HepG2 (cell line): ENCODE results near the gene NID2. TPM values are rescaled to one million over a fixed set of nuclear protein-coding genes. Genes with fewer than 3 reads are reported as not detected.

Experiments
- BRF2 ChIP-seq: sonication (generic); formaldehyde crosslinking; IDR thresholded peaks from 2 replicates; pipeline ENCODE4 v1.8.1; 2022; ENCODE audit warnings: mild to moderate bottlenecking, missing genetic modification reagents
- CERS6 ChIP-seq: sonication (generic); formaldehyde crosslinking; IDR thresholded peaks from 2 replicates; pipeline ENCODE4 v1.5.0; 2020; ENCODE audit warnings: missing genetic modification reagents
- ETS1 ChIP-seq: sonication (generic); formaldehyde crosslinking; IDR thresholded peaks from 2 replicates; pipeline ENCODE4 v1.4.0; 2020; ENCODE audit warnings: missing genetic modification reagents
- ETV5 ChIP-seq: IDR thresholded peaks from 2 replicates; pipeline ENCODE4 v1.6.1; 2018; ENCODE audit warnings: missing biosample characterization, missing genetic modification reagents, inconsistent platforms, borderline replicate concordance
- HINFP ChIP-seq: sonication (generic); formaldehyde crosslinking; IDR thresholded peaks from 2 replicates; pipeline ENCODE4 v1.4.0; 2020; ENCODE audit warnings: low read depth, mild to moderate bottlenecking, missing genetic modification reagents
- ISL2 ChIP-seq: sonication (generic); formaldehyde crosslinking; IDR thresholded peaks from 2 replicates; pipeline ENCODE4 v1.5.0; 2020; ENCODE audit warnings: missing genetic modification reagents
- KDM5A ChIP-seq: fragments of 200-600 bp; sonication (generic); IDR thresholded peaks from 2 replicates; pipeline ENCODE4 v1.7.0; 2018; ENCODE audit warnings: antibody characterized with exemption, mild to moderate bottlenecking, low read length, borderline replicate concordance
- MED13 ChIP-seq: sonication (generic); formaldehyde crosslinking; IDR thresholded peaks from 2 replicates; pipeline ENCODE4 v1.5.0; 2020; ENCODE audit warnings: missing genetic modification reagents
- NFE2L1 ChIP-seq: sonication (generic); formaldehyde crosslinking; IDR thresholded peaks from 2 replicates; pipeline ENCODE4 v1.4.0; 2020; ENCODE audit warnings: missing genetic modification reagents, mild to moderate bottlenecking, borderline replicate concordance
- PAF1 ChIP-seq: IDR thresholded peaks from 2 replicates; pipeline ENCODE4 v1.6.1; 2016; ENCODE audit warnings: missing genetic modification reagents, missing compliant biosample characterization
- PATZ1 ChIP-seq: sonication (generic); formaldehyde crosslinking; IDR thresholded peaks from 2 replicates; pipeline ENCODE4 v1.4.0; 2020; ENCODE audit warnings: missing genetic modification reagents
- RXRA ChIP-seq: sonication (generic); formaldehyde crosslinking; IDR thresholded peaks from 2 replicates; pipeline ENCODE4 v1.5.1; 2020; ENCODE audit warnings: missing genetic modification reagents
- SALL1 ChIP-seq: sonication (generic); formaldehyde crosslinking; IDR thresholded peaks from 2 replicates; pipeline ENCODE4 v1.8.0; 2022; ENCODE audit warnings: mild to moderate bottlenecking, missing genetic modification reagents
- SIX4 ChIP-seq: sonication (generic); formaldehyde crosslinking; IDR thresholded peaks from 2 replicates; pipeline ENCODE4 v1.4.0; 2020; ENCODE audit warnings: missing genetic modification reagents
- SP2 ChIP-seq: sonication (generic); formaldehyde crosslinking; IDR thresholded peaks from 2 replicates; pipeline ENCODE4 v1.5.1; 2020; ENCODE audit warnings: mild to moderate bottlenecking, missing genetic modification reagents
- TGIF2 ChIP-seq: IDR thresholded peaks from 2 replicates; pipeline ENCODE4 v1.6.1; 2016; ENCODE audit warnings: control low read depth, missing compliant biosample characterization
- ZBTB8A ChIP-seq: sonication (generic); formaldehyde crosslinking; IDR thresholded peaks from 2 replicates; pipeline ENCODE4 v1.4.0; 2020; ENCODE audit warnings: mild to moderate bottlenecking, low read depth, missing genetic modification reagents, borderline replicate concordance
- ZFP37 ChIP-seq: sonication (generic); formaldehyde crosslinking; IDR thresholded peaks from 2 replicates; pipeline ENCODE4 v1.4.0; 2020; ENCODE audit warnings: missing genetic modification reagents, borderline replicate concordance
- ZNF333 ChIP-seq: sonication (generic); formaldehyde crosslinking; IDR thresholded peaks from 2 replicates; pipeline ENCODE4 v1.4.0; 2020; ENCODE audit warnings: mild to moderate bottlenecking, missing genetic modification reagents, borderline replicate concordance
- ZNF337 ChIP-seq: sonication (generic); formaldehyde crosslinking; IDR thresholded peaks from 2 replicates; pipeline ENCODE4 v1.5.1; 2020; ENCODE audit warnings: missing genetic modification reagents, low read depth, mild to moderate bottlenecking, borderline replicate concordance
- ZNF33A ChIP-seq: sonication (generic); formaldehyde crosslinking; IDR thresholded peaks from 2 replicates; pipeline ENCODE4 v1.5.1; 2020; ENCODE audit warnings: missing genetic modification reagents, mild to moderate bottlenecking, moderate library complexity, borderline replicate concordance
- ZNF615 ChIP-seq: sonication (generic); formaldehyde crosslinking; IDR thresholded peaks from 2 replicates; pipeline ENCODE4 v1.5.0; 2020; ENCODE audit warnings: mild to moderate bottlenecking, missing genetic modification reagents, borderline replicate concordance
- polyA plus RNA-seq, 8 experiments: library from polyadenylated mRNA; depleted of rRNA in 3 of 8; stranded (reverse) in 7 of 8; unstranded in 1 of 8; fragments of >200 nt; fragmentation: Illumina TruSeq in 4 of 8; extraction: Trizol in 4 of 8; gene quantifications; 2 replicates each; pipeline versions ENCODE4 v1.2.1 to v1.2.3, GENCODE V29; 2011 to 2016; ENCODE audit warnings: low read depth in 4 of 8, missing spikeins in 1 of 8, mixed read lengths in 1 of 8; ENCODE audit not compliant: insufficient read depth in 1 of 8
- total RNA-seq, 5 experiments: library from RNA; depleted of rRNA; stranded (reverse); fragments of >200 nt; fragmentation: Illumina TruSeq; extraction: Trizol; gene quantifications; 2 replicates each; pipeline ENCODE4 v1.2.3, GENCODE V29; 2016; ENCODE audit warnings: low read depth in 1 of 5

NID2 gene
- total and polyA plus RNA-seq, 2 of the 13 experiments (the other 11 are each of a cell fraction or from before 2014, with no cell fraction given): 0.11 TPM; not detected in 1

- TF ChIP-seq ISL2 (CRISPR knock-in tag): no peak
- TF ChIP-seq TGIF2 (CRISPR knock-in tag): peak; percentile 22; the same call in 1 of the 2 replicates
- TF ChIP-seq ZFP37 (CRISPR knock-in tag): no peak
- peak; percentile 68; the same call in 1 of the 2 replicates for TF ChIP-seq KDM5A
- 0 out of 2 replicates have a peak, but pooled peaks have one; percentile 8 for TF ChIP-seq ETV5
- no peak for TF ChIP-seq HINFP (CRISPR knock-in tag)
- TF ChIP-seq BRF2 (CRISPR knock-in tag): no peak
- no peak for TF ChIP-seq ZNF615 (CRISPR knock-in tag)
- no peak for TF ChIP-seq CERS6
- TF ChIP-seq ZNF33A: no peak
- no peak for TF ChIP-seq MED13 (CRISPR knock-in tag)
- TF ChIP-seq SALL1 (CRISPR knock-in tag): peak; percentile 51
- no peak for TF ChIP-seq PAF1 (CRISPR knock-in tag)
- TF ChIP-seq NFE2L1 (CRISPR knock-in tag): no peak
- no peak for TF ChIP-seq ZBTB8A (CRISPR knock-in tag)
- no peak for TF ChIP-seq SIX4 (CRISPR knock-in tag)
- TF ChIP-seq ETS1: no peak
- peak; percentile 97 for TF ChIP-seq SP2 (CRISPR knock-in tag)
- no peak; the same call in 1 of the 2 replicates for TF ChIP-seq PATZ1 (CRISPR knock-in tag)
- TF ChIP-seq RXRA (CRISPR knock-in tag): peak; percentile 63; the same call in 1 of the 2 replicates
- TF ChIP-seq ZNF337 (CRISPR knock-in tag): no peak
- TF ChIP-seq ZNF333 (CRISPR knock-in tag): no peak; the same call in 1 of the 2 replicates
Measured at GRCh38 chr14:51989293-51990234, 79.3 kb downstream of the NID2 start, which contains the start of gene RTRAF (continued).
